ENCODE data around the gene MZF1. TPM values are rescaled to one million over a fixed set of nuclear protein-coding genes. Genes with fewer than 3 reads are reported as not detected.

The MZF1 gene
- total RNA-seq, 1 experiment from 2014 or later = 18.0 TPM

DNA sequence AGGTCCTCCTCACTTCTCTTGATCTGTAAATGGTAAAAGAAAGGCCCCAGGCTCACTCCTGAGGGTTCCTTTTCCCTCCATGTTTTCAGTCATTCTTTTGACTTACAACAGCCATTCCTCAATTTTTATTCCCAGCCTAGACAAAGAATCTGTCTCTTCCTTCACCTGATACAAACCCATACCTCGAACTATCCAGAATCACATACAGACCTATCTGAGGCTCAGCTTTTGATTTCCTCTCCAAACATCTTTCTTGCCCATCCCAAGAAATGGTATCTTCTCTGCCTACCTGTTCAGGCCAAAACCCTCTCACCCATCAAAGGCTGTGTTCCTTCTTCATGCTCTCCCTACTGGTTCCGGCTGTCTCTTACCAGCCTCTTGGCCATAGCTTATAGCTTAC is 20.5 kb downstream of the MZF1 start:
- intact Hi-C loops (cut with micrococcal nuclease) = no loop called here
- H3K27ac ChIP-seq (ENCODE audit: low read length) = no peak overlapping the region
- H3K9me2 ChIP-seq (replicated peaks; ENCODE audit: low read length) = no peaks in the 10 kb centered on the region
- ChIA-PET CTCF (no interaction called here), POLR2A (ENCODE audit: unreplicated experiment) (no interaction called here)
- ATAC-seq (no peak), DNase-seq (no peak)
- H3F3A ChIP-seq (ENCODE audit: low read length, unreplicated experiment) = peaks cover 8% of the 10 kb centered on the region
- H3K9ac ChIP-seq (ENCODE audit: low read length) = no peak overlapping the region
- BruUV-seq (replicated peaks) = no TSS peak
- peaks cover 27% of the 10 kb centered on the region for H3K4me1 ChIP-seq (ENCODE audit: insufficient read depth, low read length)
- peaks cover 34% of the 10 kb centered on the region for H4K20me1 ChIP-seq (ENCODE audit: low read length)
- H3K4me2 ChIP-seq (ENCODE audit: low read length) = no peak overlapping the region
- no peaks in the 10 kb centered on the region for H3K27me3 ChIP-seq (ENCODE audit: low read length)
- H3K79me2 ChIP-seq (ENCODE audit: low read length) = peaks cover 52% of the 10 kb centered on the region
- no peaks in the 10 kb centered on the region for H3K9me3 ChIP-seq (ENCODE audit: low read length)
- TF ChIP-seq EZH2phosphoT487 (IDR thresholded peaks at IDR 0.05; ENCODE audit: borderline replicate concordance, low read length) (no peak), EZH2 (IDR thresholded peaks at IDR 0.05; ENCODE audit: low read length, unreplicated experiment) (no peak)
- TF ChIP-seq, protein P1, sequence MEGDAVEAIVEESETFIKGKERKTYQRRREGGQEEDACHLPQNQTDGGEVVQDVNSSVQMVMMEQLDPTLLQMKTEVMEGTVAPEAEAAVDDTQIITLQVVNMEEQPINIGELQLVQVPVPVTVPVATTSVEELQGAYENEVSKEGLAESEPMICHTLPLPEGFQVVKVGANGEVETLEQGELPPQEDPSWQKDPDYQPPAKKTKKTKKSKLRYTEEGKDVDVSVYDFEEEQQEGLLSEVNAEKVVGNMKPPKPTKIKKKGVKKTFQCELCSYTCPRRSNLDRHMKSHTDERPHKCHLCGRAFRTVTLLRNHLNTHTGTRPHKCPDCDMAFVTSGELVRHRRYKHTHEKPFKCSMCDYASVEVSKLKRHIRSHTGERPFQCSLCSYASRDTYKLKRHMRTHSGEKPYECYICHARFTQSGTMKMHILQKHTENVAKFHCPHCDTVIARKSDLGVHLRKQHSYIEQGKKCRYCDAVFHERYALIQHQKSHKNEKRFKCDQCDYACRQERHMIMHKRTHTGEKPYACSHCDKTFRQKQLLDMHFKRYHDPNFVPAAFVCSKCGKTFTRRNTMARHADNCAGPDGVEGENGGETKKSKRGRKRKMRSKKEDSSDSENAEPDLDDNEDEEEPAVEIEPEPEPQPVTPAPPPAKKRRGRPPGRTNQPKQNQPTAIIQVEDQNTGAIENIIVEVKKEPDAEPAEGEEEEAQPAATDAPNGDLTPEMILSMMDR (conservative IDR thresholded peaks at IDR 0.05; ENCODE audit: low read depth, low read length) = no peak
- H3K36me3 ChIP-seq (ENCODE audit: low read depth, low read length) = peaks cover 58% of the 10 kb centered on the region
- H3K4me3 ChIP-seq (ENCODE audit: low read length) = no peak overlapping the region
- no peak overlapping the region for H2AFZ ChIP-seq (ENCODE audit: low read length)

- H3K4me3 ChIP-seq (ENCODE audit: low read length) = no peak overlapping the region
- ATAC-seq = no peak
- peaks cover 27% of the 10 kb centered on the region for H3K4me1 ChIP-seq (ENCODE audit: insufficient read depth, low read length)
- POLR2A ChIA-PET (ENCODE audit: unreplicated experiment) = no interaction called here
- no peak overlapping the region for H3K27ac ChIP-seq (ENCODE audit: low read length)
- CTCF ChIA-PET = no interaction called here
- intact Hi-C loops (cut with micrococcal nuclease) = no loop called here
- TF ChIP-seq, protein P1 (conservative IDR thresholded peaks at IDR 0.05; ENCODE audit: low read depth, low read length) = no peak
- TF ChIP-seq EZH2phosphoT487 (IDR thresholded peaks at IDR 0.05; ENCODE audit: borderline replicate concordance, low read length) (no peak), EZH2 (IDR thresholded peaks at IDR 0.05; ENCODE audit: low read length, unreplicated experiment) (no peak)
- H3K4me2 ChIP-seq (ENCODE audit: low read length) = no peak overlapping the region
- BruUV-seq (replicated peaks) = TSS peak; percentile 21
- peaks cover 64% of the 10 kb centered on the region for H3K36me3 ChIP-seq (ENCODE audit: low read depth, low read length)
- no peak for DNase-seq
- H3F3A ChIP-seq (ENCODE audit: low read length, unreplicated experiment) = peaks cover 8% of the 10 kb centered on the region
- peaks cover 52% of the 10 kb centered on the region for H3K79me2 ChIP-seq (ENCODE audit: low read length)
- H3K27me3 ChIP-seq (ENCODE audit: low read length) = no peaks in the 10 kb centered on the region
- no peaks in the 10 kb centered on the region for H3K9me3 ChIP-seq (ENCODE audit: low read length)
- H3K9me2 ChIP-seq (replicated peaks; ENCODE audit: low read length) = no peaks in the 10 kb centered on the region
- H4K20me1 ChIP-seq (ENCODE audit: low read length) = peaks cover 42% of the 10 kb centered on the region
- no peak overlapping the region for H2AFZ ChIP-seq (ENCODE audit: low read length)
- no peak overlapping the region for H3K9ac ChIP-seq (ENCODE audit: low read length)
These were observed 21.3 kb downstream of the MZF1 start for GRCh38 chr19:58551577-58552471.

DNA sequence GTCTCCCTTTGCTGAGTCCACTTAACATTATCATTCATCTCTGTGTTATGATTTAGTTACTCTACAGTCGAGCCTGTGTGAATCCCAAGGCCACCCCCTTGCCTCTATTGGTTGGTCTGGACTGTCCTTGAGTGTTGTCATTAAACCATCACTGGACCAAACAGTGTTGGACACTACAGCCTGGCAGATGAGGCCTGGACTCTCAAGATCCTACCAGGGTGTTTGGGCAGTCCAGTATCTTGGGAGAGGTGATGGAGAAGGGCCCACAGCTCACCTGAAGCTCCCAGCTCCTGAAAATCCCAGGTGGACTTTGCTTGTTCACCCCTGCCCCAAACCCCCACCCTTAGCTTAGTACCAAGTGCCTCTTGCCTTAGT is 22.0 kb downstream of the MZF1 start:
- Histone ChIP-seq H3K9me2 (replicated peaks; ENCODE audit: low read length) (no peaks in the 10 kb centered on the region), H3K4me1 (ENCODE audit: insufficient read depth, low read length) (peaks cover 30% of the 10 kb centered on the region), H3K36me3 (ENCODE audit: low read depth, low read length) (peaks cover 64% of the 10 kb centered on the region), H4K20me1 (ENCODE audit: low read length) (peaks cover 49% of the 10 kb centered on the region), H2AFZ (ENCODE audit: low read length) (no peak overlapping the region), H3K27me3 (ENCODE audit: low read length) (no peaks in the 10 kb centered on the region), H3K79me2 (ENCODE audit: low read length) (peaks cover 52% of the 10 kb centered on the region), H3K27ac (ENCODE audit: low read length) (no peak overlapping the region), H3K4me2 (ENCODE audit: low read length) (no peak overlapping the region), H3K4me3 (ENCODE audit: low read length) (no peak overlapping the region), H3K9me3 (ENCODE audit: low read length) (no peaks in the 10 kb centered on the region), H3F3A (ENCODE audit: low read length, unreplicated experiment) (peaks cover 8% of the 10 kb centered on the region), H3K9ac (ENCODE audit: low read length) (no peak overlapping the region)
- DNase-seq = no peak
- ChIA-PET POLR2A (ENCODE audit: unreplicated experiment) (no interaction called here), CTCF (no interaction called here)
- no TSS peak for BruUV-seq (replicated peaks)
- TF ChIP-seq, protein P1 (conservative IDR thresholded peaks at IDR 0.05; ENCODE audit: low read depth, low read length) = no peak
- TF ChIP-seq EZH2 (IDR thresholded peaks at IDR 0.05; ENCODE audit: low read length, unreplicated experiment) (no peak), EZH2phosphoT487 (IDR thresholded peaks at IDR 0.05; ENCODE audit: borderline replicate concordance, low read length) (no peak)
- intact Hi-C loops (cut with micrococcal nuclease) = no loop called here
- ATAC-seq = no peak
